H4 (cell line): ENCODE measurements around the gene HIPK3. TPM values are rescaled to one million over a fixed set of nuclear protein-coding genes. Genes with fewer than 3 reads are reported as not detected.
"Not testable (repeated sequence)": the region's sequence is repeated elsewhere in the genome, so short reads cannot be mapped to it uniquely, and the experiment has no call there.

Source experiments
- DNase-seq: peaks from one replicate; pipeline ENCODE4 v3.0.0-alpha.2; 2015; ENCODE audit warnings: low spot score
- total RNA-seq: library from RNA; depleted of rRNA; stranded (reverse); fragments of >200 nt; shearing (Covaris generic); gene quantifications from 2 replicates; pipeline ENCODE4 v1.2.3, GENCODE V29; 2014

Gene HIPK3
- total RNA-seq, 1 experiment from 2014 or later, result 36.5 TPM

DNA sequence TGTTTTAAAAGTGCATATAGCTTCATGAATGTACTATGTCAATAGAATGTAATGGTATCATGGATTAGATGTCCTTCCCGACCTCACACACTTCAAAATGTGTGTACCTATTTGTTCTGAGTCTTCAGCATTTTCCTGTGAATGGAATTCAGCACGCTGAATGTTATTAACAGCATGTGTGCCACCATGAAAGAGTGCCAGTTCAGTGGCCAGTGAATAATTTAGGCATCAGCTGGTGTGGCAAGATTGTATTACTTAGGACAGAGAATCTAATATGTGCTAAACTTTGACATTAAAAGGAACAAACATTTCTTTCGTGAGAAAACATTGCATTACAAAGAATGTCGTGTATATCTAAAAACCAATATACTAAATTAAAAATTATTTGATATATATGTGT lies 46.4 kb downstream of the HIPK3 start:
- DNase-seq, result no peak

GRCh38 chr11:33306821-33307220 lies 49.6 kb downstream of the HIPK3 start:
- DNase-seq, result not testable (repeated sequence)

DNA sequence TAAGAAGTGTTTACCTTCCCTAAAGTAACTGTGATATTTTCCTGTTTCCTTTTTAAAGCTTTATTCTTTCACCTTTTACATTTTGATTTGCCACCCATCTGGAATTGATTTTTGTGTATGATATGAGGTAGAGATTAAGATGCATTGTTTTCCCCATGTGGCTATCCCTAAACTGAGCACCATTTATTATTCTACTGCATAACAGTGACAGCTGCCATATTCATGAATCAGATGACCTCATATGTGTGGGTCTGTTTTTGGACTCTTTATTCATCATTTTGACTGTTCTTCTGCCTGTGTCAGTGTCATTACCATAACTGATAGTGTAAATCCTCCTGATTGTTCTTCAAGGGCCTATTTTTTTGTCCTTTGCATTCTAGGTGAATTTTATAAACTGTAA lies 50.8 kb downstream of the HIPK3 start:
- DNase-seq, result no peak

DNA sequence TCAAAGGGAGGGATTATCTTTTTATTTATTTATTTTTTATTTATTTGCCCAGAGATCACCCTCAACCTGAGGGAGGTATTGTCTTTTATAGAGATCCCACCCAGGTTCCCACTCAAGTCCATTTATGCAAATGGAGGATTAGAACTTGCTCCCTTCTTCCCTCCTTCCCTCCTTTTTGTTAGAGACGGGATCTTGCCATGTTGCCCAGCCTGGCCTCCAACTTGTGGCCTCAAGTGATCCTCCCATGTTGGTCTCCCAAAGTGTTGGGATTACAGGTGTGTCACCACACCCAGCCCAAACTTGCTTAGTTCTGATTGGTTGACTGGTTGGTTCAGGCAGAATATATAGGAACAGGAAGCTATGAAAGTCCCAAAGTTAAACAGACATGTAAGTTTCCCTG lies 51.9 kb downstream of the HIPK3 start:
- no peak for DNase-seq

DNA sequence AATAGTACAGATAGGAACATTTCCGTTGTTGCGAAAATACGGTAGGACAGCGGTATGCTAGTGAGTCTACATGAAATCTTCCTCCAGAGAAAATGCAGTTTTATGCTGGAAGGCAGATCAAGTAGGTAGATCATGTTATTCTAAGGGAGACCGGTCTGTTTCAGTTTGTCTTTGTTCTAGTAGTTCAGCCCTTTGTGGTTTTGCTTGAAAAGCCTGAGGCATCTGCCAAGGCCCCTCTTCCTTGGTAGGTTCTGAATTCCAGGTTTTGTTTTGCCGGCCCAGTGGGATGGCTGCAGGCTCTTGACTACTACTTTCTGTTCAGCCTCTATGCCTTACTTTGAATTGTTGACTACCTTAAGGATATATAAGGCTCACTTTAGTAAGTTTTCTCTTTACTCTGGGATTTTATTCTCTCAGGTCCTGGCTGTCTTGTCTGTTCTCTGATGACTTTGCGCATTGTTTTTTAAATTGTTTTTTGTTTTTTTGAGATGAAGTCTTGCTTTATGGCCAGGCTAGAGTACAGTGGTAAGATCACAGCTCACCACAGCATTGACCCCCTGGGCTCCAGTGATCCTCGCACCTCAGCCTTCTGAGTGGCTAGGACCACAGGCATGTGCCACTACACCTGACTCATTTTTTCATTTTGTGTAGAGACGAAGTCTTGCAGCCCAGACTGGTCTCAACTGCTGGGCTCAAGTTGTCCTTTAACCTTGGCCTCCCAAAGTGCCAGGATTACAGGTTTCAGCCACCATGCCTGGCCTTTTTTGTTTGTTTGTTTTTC lies 53.7 kb downstream of the HIPK3 start:
- DNase-seq, result no peak

- no peak for DNase-seq
Observed at GRCh38 chr11:33311680-33312079, 54.5 kb downstream of the HIPK3 start.

DNA sequence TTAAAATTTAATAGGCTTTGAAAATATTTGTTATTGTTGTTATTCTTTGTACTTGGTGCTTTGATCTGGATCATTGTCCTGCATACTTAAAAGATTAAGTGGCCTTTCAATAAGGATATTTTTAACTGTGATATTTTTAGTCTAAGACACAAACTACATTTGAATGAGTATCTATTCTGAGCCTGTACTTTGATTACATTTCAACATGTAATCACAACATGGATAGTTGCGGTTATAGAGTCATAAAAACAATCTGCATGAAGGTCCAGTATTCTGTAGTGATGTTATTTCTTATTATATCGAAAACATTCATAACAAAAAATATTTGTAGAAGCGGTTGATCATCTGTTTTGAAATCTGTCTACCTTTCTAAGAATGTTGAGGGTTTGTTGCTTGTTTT lies 58.6 kb downstream of the HIPK3 start:
- DNase-seq, result no peak

- no peak for DNase-seq
Observed at GRCh38 chr11:33317662-33318061, 60.5 kb downstream of the HIPK3 start.

GRCh38 chr11:33320016-33320813 lies 63.0 kb downstream of the HIPK3 start:
- DNase-seq, result no peak

GRCh38 chr11:33320814-33321330 lies 63.7 kb downstream of the HIPK3 start:
- no peak for DNase-seq

DNA sequence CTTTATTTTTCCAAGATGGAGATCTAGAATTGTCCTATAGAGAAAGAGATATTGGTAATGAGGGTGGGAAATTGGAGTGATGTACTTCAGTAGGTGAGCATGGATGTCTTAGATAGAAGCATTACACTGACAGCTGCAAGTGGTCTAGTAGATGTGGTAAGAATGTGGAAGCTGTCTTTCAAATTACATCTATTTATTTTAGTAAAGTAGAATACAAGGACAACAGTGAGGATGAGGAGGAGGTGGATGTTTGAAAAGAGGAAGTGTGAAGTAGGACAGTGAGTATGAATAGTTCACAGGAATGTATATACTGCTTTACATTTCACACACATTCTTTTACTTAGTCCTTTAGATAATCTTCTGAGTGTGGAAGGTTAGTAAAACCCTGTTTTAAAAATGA lies 64.2 kb downstream of the HIPK3 start:
- DNase-seq, result no peak

GRCh38 chr11:33323421-33323820 lies 66.2 kb downstream of the HIPK3 start:
- DNase-seq, result no peak

GRCh38 chr11:33324302-33324985 lies 67.3 kb downstream of the HIPK3 start:
- no peak for DNase-seq

DNA sequence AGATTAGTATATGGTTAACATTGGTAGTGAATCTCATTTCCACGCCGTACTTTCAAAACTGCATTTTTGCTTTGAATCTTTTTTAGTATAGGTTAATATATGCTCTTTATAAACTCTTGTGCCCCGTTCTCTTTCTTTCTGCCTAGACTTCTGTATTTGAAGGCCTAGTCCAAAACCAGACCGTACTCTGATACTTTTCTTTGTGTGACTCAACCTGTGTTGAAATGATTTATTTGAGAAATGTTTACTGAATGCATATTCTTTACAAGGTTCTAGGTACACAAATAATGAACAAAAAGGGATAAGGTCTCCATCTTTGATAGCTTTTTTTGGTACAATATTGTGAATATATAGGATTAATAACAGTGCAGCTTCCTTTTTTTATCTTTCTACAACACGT lies 68.3 kb downstream of the HIPK3 start:
- DNase-seq, result no peak

DNA sequence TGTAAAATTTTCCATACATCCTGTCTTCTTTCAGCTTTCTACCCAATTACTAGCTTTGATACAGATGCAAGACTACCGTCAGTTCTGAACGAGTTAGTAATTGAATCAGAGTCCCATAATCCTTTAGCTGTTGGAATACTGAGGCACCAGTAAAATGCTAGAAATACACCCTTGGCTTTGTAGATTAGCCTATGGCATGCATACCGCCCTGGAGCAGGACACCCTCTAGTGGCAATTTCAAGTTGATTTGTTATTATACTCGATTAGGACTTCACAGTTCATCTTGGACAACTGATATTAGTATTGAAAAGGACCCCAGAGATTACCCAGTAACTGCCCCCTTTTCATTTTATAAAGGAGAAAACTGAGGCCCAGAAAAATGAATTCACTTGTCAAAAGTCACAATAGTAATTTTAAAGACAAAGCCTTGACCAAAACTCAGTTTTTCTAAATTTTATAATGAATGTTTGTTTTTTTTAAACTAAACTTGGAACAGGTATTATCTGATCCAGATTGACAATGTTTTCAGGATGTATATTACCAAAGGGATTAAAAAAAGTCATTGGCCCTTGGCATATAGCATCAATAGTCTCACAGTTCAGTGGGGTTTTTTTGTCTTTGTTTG lies 72.6 kb downstream of the HIPK3 start:
- peak; percentile 55 for DNase-seq

DNA sequence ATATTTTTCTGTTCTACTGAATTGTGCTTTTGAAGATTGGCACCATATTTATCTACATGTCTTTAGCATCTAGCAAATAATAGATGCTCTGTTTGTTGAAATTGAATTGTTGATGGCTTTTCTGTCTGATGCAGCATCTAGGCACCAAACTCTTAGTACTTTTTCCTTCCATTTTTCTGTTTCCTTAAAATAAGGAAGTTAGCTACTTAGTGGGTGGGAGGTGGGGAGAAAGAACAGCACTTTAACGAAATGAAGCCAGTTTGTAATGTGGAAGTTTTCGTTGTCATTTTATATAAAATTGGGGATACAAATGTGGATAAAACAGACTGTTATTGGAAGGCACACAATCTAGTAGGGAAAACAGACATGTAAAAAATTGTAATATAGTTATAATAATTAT lies 76.6 kb downstream of the HIPK3 start:
- DNase-seq, result no peak

- DNase-seq, result no peak
Observed at GRCh38 chr11:33334627-33335026, 77.4 kb downstream of the HIPK3 start.

DNA sequence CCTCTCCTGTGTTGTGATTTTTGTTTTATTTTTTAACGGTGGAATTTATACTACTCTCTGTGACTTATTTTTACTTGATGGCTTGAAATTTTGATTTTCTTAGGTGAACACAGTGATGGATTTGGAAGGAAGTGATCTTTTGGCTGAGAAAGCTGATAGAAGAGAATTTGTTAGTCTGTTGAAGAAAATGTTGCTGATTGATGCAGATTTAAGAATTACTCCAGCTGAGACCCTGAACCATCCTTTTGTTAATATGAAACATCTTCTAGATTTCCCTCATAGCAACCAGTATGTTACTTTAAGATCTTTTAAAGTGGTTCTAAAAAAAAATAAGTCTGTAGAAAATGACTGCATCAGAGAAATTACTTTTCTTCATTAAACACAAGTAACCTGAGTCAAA lies 82.1 kb downstream of the HIPK3 start:
- no peak for DNase-seq

- DNase-seq, result no peak
Observed at GRCh38 chr11:33344611-33345010, 87.4 kb downstream of the HIPK3 start.

DNA sequence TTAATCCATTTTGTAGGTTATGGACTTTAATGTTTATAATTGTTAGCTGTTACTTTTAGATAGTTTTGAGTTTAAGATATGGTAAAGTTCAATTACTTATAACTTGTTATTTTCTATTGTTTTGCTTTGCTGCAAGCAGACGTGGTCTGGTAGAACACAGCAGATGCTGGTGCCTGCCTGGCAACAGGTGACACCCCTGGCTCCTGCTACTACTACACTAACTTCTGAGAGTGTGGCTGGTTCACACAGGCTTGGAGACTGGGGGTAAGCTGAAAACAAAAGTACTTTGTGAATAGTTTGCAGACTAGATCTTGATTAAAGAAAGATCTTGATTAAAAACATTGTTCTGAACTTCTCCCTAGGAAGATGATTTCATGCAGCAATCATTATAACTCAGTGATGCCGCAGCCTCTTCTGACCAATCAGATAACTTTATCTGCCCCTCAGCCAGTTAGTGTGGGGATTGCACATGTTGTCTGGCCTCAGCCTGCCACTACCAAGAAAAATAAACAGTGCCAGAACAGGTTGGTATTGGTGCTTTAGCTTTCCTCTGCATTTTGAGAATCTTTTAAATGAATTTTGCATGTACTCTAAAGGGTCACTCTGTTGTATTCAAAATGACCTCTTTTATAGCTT lies 90.4 kb downstream of the HIPK3 start:
- no peak for DNase-seq

DNA sequence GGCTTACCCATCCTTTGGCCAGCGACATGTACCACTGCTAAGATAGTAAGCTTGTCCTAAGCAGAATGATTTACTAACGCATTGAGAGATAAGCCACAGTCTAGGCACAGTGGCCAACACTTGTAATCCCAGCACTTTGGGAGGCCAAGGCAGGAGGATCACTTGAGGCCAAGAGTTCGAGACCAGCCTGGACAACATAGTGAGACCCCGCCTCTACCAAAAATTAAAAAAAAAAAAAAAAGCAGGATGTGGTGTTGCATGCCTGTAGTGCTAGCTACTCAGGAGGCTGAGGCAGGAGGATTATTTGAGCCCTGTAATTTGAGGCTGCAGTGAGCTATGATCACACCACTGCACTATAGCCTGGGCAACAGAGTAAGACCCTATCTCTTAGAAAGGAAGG lies 93.1 kb downstream of the HIPK3 start:
- DNase-seq, result no peak
